K562 (cell line): ENCODE data around the gene ZSWIM6. TPM values are rescaled to one million over a fixed set of nuclear protein-coding genes. Genes with fewer than 3 reads are reported as not detected.

Source experiments
- ATAC-seq: fragments of 200-7000 bp; cut with Tn5 transposase; 3 replicates; pipeline ENCODE4 v1.9.1; 2020; ENCODE audit warnings: moderate library complexity
- BruUV-seq: library from RNA; stranded (reverse); fragments of 400-500 nt; replicated peaks from 2 replicates; lab custom pipeline; 2021; lab: Mats Ljungman, UMichigan
- CTCF ChIA-PET: fragments of 300-600 bp; formaldehyde crosslinking; extraction: SDS; loops from one replicate; lab custom pipeline; 2021; ENCODE audit warnings: low intra/inter-chr PET ratio; lab: Yijun Ruan, JAX
- POLR2A ChIA-PET: fragments of 300-600, 350-650 bp; sonication (Branson Sonifier 250); formaldehyde crosslinking; extraction: SDS; loops from one replicate; lab custom pipeline; 2021; ENCODE audit warnings: antibody characterized with exemption, inconsistent platforms; lab: Yijun Ruan, JAX
- DNase-seq, 4 experiments: peaks; one replicate each; pipeline versions ENCODE4 v3.0.0 to v3.0.0-alpha.2; 2011 to 2018; ENCODE audit warnings: low spot score in 3 of 4, mixed read lengths in 3 of 4; ENCODE audit errors: extremely low read depth in 1 of 4
- FAIRE-seq: peaks from 2 replicates; lab custom pipeline; 2011; peaks lifted over from hg19 to GRCh38; lab: Jason Lieb, UNC
- H2AFZ ChIP-seq: 2 replicates; pipeline ENCODE4 v1.6.0; 2011; ENCODE audit warnings: low read depth, low read length, control low read depth, inconsistent platforms
- H3K27ac ChIP-seq: fragments of 200-600 bp; 3 replicates; pipeline ENCODE4 v1.8.0; 2011; ENCODE audit warnings: low read depth, mild to moderate bottlenecking, control low read depth, inconsistent platforms, low read length, moderate library complexity, mixed read lengths; ENCODE audit errors: extremely low read depth
- H3K27me3 ChIP-seq, 2 experiments: fragments of 300-600 bp in 1 of 2; 2 replicates in 1 of 2; 3 replicates in 1 of 2; pipeline versions ENCODE4 v1.6.0 to v1.8.0; 2011; ENCODE audit warnings: inconsistent platforms in 2 of 2, low read length in 2 of 2, mild to moderate bottlenecking in 1 of 2, mixed read lengths in 1 of 2, moderate library complexity in 1 of 2; ENCODE audit not compliant: control insufficient read depth in 2 of 2, insufficient read depth in 2 of 2
- H3K36me3 ChIP-seq: fragments of 300-600 bp; 3 replicates; pipeline ENCODE4 v1.8.0; 2011; ENCODE audit warnings: mild to moderate bottlenecking, low read length, inconsistent platforms; ENCODE audit not compliant: control insufficient read depth, insufficient read depth
- H3K4me1 ChIP-seq, 2 experiments: fragments of 200-600 bp in 1 of 2; replicated peaks in 1 of 2; 2 replicates in 1 of 2; 3 replicates in 1 of 2; pipeline versions ENCODE4 v1.5.1 to v1.8.0; 2011; ENCODE audit warnings: inconsistent platforms in 2 of 2, low read length in 2 of 2, mild to moderate bottlenecking in 1 of 2, mixed read lengths in 1 of 2, moderate library complexity in 1 of 2; ENCODE audit not compliant: control insufficient read depth in 2 of 2, insufficient read depth in 2 of 2
- H3K4me2 ChIP-seq: 2 replicates; pipeline ENCODE4 v1.6.1; 2011; ENCODE audit warnings: low read length, control low read depth, inconsistent platforms, mixed read lengths; ENCODE audit not compliant: insufficient read depth
- H3K4me3 ChIP-seq: fragments of 200-600 bp; sonication (generic), shearing (Covaris generic); 2 replicates; pipeline ENCODE4 v1.5.1; 2016; ENCODE audit warnings: control low read depth, inconsistent platforms
- H3K79me2 ChIP-seq: fragments of 200-600 bp; 3 replicates; pipeline ENCODE4 v1.8.0; 2011; ENCODE audit warnings: low read length, inconsistent platforms; ENCODE audit not compliant: control insufficient read depth, insufficient read depth
- H3K9ac ChIP-seq, 2 experiments: 2 replicates each; pipeline versions ENCODE4 v1.6.0 to v1.6.1; 2011; ENCODE audit warnings: low read depth in 2 of 2, low read length in 2 of 2, control low read depth in 1 of 2, inconsistent platforms in 1 of 2, mild to moderate bottlenecking in 1 of 2, mixed read lengths in 1 of 2; ENCODE audit not compliant: insufficient read depth in 1 of 2
- H3K9me1 ChIP-seq: one replicate; pipeline ENCODE4 v1.6.0; 2011; ENCODE audit warnings: inconsistent platforms, mild to moderate bottlenecking, low read length, moderate library complexity; ENCODE audit not compliant: control insufficient read depth, insufficient read depth
- H3K9me3 ChIP-seq: replicated peaks from 2 replicates; pipeline ENCODE4 v1.5.1; 2011; ENCODE audit warnings: low read depth, low read length, inconsistent platforms; ENCODE audit not compliant: control insufficient read depth, insufficient read depth
- H4K20me1 ChIP-seq: replicated peaks from 2 replicates; pipeline ENCODE4 v1.6.1; 2011; ENCODE audit warnings: low read length, inconsistent platforms, mixed read lengths; ENCODE audit not compliant: control insufficient read depth, insufficient read depth
- ILK ChIP-seq: fragments of 450-650 bp; IDR thresholded peaks from 2 replicates; pipeline ENCODE4 v1.6.1; 2016; ENCODE audit warnings: missing genetic modification characterization, low read depth, mild to moderate bottlenecking, missing compliant biosample characterization, moderate library complexity, borderline replicate concordance
- MYC ChIP-seq, 2 experiments: fragments of 250-450 bp in 1 of 2; sonication (Bioruptor Pico) in 1 of 2; IDR thresholded peaks; 2 replicates each; pipeline versions ENCODE4 v1.5.1 to v1.6.1; 2012 to 2021; ENCODE audit warnings: low read depth in 2 of 2, borderline replicate concordance in 1 of 2, improper control_type of control experiment in 1 of 2, low read length in 1 of 2, mild to moderate bottlenecking in 1 of 2, moderate library complexity in 1 of 2
- RFX1 ChIP-seq: fragments of 450-650 bp; IDR thresholded peaks from 2 replicates; pipeline ENCODE4 v1.6.1; 2016; ENCODE audit warnings: mild to moderate bottlenecking, moderate library complexity
- USF2 ChIP-seq: sonication (generic); formaldehyde crosslinking; IDR thresholded peaks from 2 replicates; pipeline ENCODE4 v1.5.0; 2020; ENCODE audit warnings: missing genetic modification reagents
- ZNF124 ChIP-seq: sonication (generic); formaldehyde crosslinking; IDR thresholded peaks from 2 replicates; pipeline ENCODE4 v1.8.1; 2022; ENCODE audit warnings: missing genetic modification reagents
- ZNF224 ChIP-seq: sonication (generic); formaldehyde crosslinking; IDR thresholded peaks from 2 replicates; pipeline ENCODE4 v1.8.0; 2022; ENCODE audit warnings: mild to moderate bottlenecking, missing genetic modification reagents
- ZNF316 ChIP-seq: fragments of 450-650 bp; IDR thresholded peaks from 2 replicates; pipeline ENCODE4 v1.6.1; 2016
- WGBS: fragments of 100-300 bp; shearing (Covaris generic); methylation state at CpG from one replicate; pipeline ENCODE4 v1.1.6; 2016; ENCODE audit warnings: low coverage, mixed read lengths; ENCODE audit not compliant: insufficient coverage; ENCODE audit errors: missing lambda C conversion rate; 5-methylcytosine and 5-hydroxymethylcytosine counted together
- in situ Hi-C: fragments of 300-500 bp; cut with MboI; formaldehyde crosslinking; loops from 4 replicates; pipeline ENCODE4 v1.15.0; 2018; ENCODE audit warnings: inconsistent platforms, mixed read lengths
- intact Hi-C: fragments of 100-400 bp; cut with micrococcal nuclease; formaldehyde crosslinking; loops from 2 replicates; pipeline ENCODE4 v1.14.2; 2022
- polyA plus RNA-seq, 8 experiments: library from polyadenylated mRNA; depleted of rRNA in 4 of 8; stranded (reverse) in 5 of 8; unstranded in 3 of 8; fragments of >200 nt; fragmentation: Nextera tagmentation in 2 of 8; fragmentation: Illumina TruSeq in 1 of 8; extraction: Ambion mirVana in 2 of 8; extraction: Trizol in 1 of 8; gene quantifications; 2 replicates each; pipeline versions ENCODE4 v1.2.1 to v1.2.3, GENCODE V29; 2011 to 2014; ENCODE audit warnings: inconsistent platforms in 1 of 8, missing spikeins in 1 of 8
- total RNA-seq, 7 experiments: library from RNA; depleted of rRNA in 6 of 7; stranded (reverse); fragments of >200 nt in 6 of 7; fragmentation: Illumina TruSeq in 2 of 7; extraction: Trizol in 2 of 7; gene quantifications; 2 replicates each; pipeline versions ENCODE4 v1.2.1 to v1.2.3, GENCODE V29; 2011 to 2021; ENCODE audit warnings: low replicate concordance in 1 of 7

The ZSWIM6 gene
- total and polyA plus RNA-seq, 9 of the 15 experiments (the other 6 are each of a cell fraction or from before 2014, with no cell fraction given), result 0.81 to 3.2 (median 2.0) TPM

- Histone ChIP-seq H3K9ac (no peak overlapping the region), H2AFZ (no peak overlapping the region), H3K36me3 (no peaks in the 10 kb centered on the region), H3K9me3 (no peaks in the 10 kb centered on the region), H3K4me2 (no peak overlapping the region), H3K4me1 (no peaks in the 10 kb centered on the region; a peak in 1 of 5 replicates), H3K9me1 (no peaks in the 10 kb centered on the region), H4K20me1 (no peaks in the 10 kb centered on the region), H3K27me3 (no peaks in the 10 kb centered on the region), H3K4me3 (no peak overlapping the region), H3K27ac (no peak overlapping the region), H3K79me2 (no peaks in the 10 kb centered on the region)
- in situ Hi-C loops, result no loop called here
- intact Hi-C loops, result no loop called here
- WGBS, result 41% methylated on average over 12 of the region's 12 CpGs
- no peak for DNase-seq
- TF ChIP-seq MYC (IDR thresholded peaks at IDR 0.05; ENCODE audit: low read depth, low read length), result no peak
- no peak for TF ChIP-seq MYC (CRISPR knock-in tag; IDR thresholded peaks at IDR 0.05; ENCODE audit: borderline replicate concordance, low read depth)
- peak; percentile 14; the same call in 1 of the 2 replicates for TF ChIP-seq ZNF316
- peak; percentile 74 for TF ChIP-seq RFX1
- TF ChIP-seq ZNF124 (CRISPR knock-in tag), result no peak
- no peak for TF ChIP-seq ILK
- no peak for TF ChIP-seq USF2
- TF ChIP-seq ZNF224 (CRISPR knock-in tag), result no peak
- FAIRE-seq, result no peak
- ChIA-PET POLR2A (no interaction called here), CTCF (no interaction called here)
- no peak for ATAC-seq
- BruUV-seq, result no TSS peak
These were observed 193.6 kb downstream of the ZSWIM6 start for GRCh38 chr5:61525512-61526206.
